Measurements from ENCODE around the gene TICAM1. TPM values are rescaled to one million over a fixed set of nuclear protein-coding genes. Genes with fewer than 3 reads are reported as not detected.
A peak's percentile ranks its signal among the peaks of the same experiment; 100 is the strongest.

Gene TICAM1
- total and polyA plus RNA-seq, 2 of the 13 experiments (the other 11 are each of a cell fraction or from before 2014, with no cell fraction given) = 0.33 to 0.95 TPM

DNA sequence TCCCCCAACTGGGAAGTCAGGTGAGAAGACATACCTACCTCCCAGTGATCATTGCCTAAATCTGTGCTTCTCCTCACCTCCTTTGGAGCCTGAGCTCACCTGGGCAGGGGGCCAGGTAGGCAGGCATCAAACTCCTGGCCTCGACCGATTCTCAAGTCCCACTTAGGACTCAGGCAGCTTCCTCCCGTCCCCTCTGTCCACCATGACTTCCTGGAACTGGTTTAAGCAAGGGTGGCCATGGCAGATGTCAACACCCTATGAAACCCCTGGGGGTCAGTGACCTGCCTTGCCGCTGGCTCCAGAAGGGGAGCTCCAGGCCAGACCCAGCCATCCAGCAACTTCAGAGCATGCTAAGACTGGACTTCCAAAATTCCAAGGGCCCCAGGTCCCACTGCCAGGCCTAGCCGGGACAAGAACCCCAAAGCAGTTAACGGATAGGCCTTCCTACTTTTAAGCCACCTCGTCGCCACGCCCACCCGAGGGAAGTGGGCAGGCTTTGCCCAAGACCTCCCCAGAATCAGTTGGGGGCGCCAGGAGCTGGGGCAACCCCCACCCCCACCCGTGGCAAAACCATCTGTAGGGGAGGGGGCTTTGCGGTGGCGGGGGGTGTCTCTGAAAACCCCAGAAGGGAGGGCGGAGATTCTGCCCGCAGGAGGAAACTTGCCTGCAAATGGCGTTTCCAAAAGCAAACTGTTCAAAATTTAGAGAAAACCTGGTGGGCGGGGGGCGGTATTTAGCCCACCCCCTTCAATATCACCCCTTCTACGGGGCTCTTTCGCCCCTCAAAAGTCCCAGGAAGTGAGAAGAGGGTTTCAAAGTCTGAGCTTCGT lies 35.3 kb upstream of the TICAM1 start (continued):
- TF ChIP-seq ZNF687 (CRISPR knock-in tag; IDR thresholded peaks at IDR 0.05) = peak; percentile 63
- peak; percentile 44; the same call in 1 of the 2 replicates for TF ChIP-seq FOXK1 (CRISPR knock-in tag; IDR thresholded peaks at IDR 0.05; ENCODE audit: borderline replicate concordance, low read depth)
- TF ChIP-seq MTERF4 (CRISPR knock-in tag; IDR thresholded peaks at IDR 0.05) = peak; percentile 47; the same call in 1 of the 2 replicates
- TF ChIP-seq HBP1 (CRISPR knock-in tag; IDR thresholded peaks at IDR 0.05; ENCODE audit: low read depth) = 0 out of 2 replicates have a peak, but pooled peaks have one; percentile 13
- TF ChIP-seq TBX2 (CRISPR knock-in tag; IDR thresholded peaks at IDR 0.05; ENCODE audit: borderline replicate concordance) = peak; percentile 15; the same call in 1 of the 2 replicates
- TF ChIP-seq ZNF556 (CRISPR knock-in tag; IDR thresholded peaks at IDR 0.05; ENCODE audit: borderline replicate concordance) = no peak
- peak; percentile 51 for TF ChIP-seq PHF8 (CRISPR knock-in tag; IDR thresholded peaks at IDR 0.05)
- TF ChIP-seq HMGA1 (CRISPR knock-in tag; conservative IDR thresholded peaks at IDR 0.05) = no peak
- TF ChIP-seq SIN3B (IDR thresholded peaks at IDR 0.05; ENCODE audit: low read length) = no peak
- TF ChIP-seq ZNF747 (CRISPR knock-in tag; IDR thresholded peaks at IDR 0.05; ENCODE audit: borderline replicate concordance) = no peak
- TF ChIP-seq SRY (CRISPR knock-in tag; IDR thresholded peaks at IDR 0.05) = 0 out of 2 replicates have a peak, but pooled peaks have one; percentile 59
- TF ChIP-seq MXI1 (IDR thresholded peaks at IDR 0.05; ENCODE audit: borderline replicate concordance, low read depth, low read length) = 0 out of 3 replicates have a peak, but pooled peaks have one; percentile 9
- 0 out of 2 replicates have a peak, but pooled peaks have one; percentile 3 for TF ChIP-seq ZNF430 (CRISPR knock-in tag; IDR thresholded peaks at IDR 0.05)
- TF ChIP-seq ZNF607 (CRISPR knock-in tag; IDR thresholded peaks at IDR 0.05; ENCODE audit: borderline replicate concordance) = 0 out of 2 replicates have a peak, but pooled peaks have one; percentile 58
- no peak for TF ChIP-seq RELA (CRISPR knock-in tag; IDR thresholded peaks at IDR 0.05)
- TF ChIP-seq, protein P1, sequence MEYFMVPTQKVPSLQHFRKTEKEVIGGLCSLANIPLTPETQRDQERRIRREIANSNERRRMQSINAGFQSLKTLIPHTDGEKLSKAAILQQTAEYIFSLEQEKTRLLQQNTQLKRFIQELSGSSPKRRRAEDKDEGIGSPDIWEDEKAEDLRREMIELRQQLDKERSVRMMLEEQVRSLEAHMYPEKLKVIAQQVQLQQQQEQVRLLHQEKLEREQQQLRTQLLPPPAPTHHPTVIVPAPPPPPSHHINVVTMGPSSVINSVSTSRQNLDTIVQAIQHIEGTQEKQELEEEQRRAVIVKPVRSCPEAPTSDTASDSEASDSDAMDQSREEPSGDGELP (IDR thresholded peaks at IDR 0.05; ENCODE audit: borderline replicate concordance, low read depth) = no peak
- no peak for TF ChIP-seq RARA (CRISPR knock-in tag; IDR thresholded peaks at IDR 0.05)
- no peak for TF ChIP-seq GATA4 (IDR thresholded peaks at IDR 0.05; ENCODE audit: borderline replicate concordance, low read depth)

Measured in HepG2 (cell line).